ENCODE measurements around the gene DNAJA2.
"Not testable (repeated sequence)": the region's sequence is repeated elsewhere in the genome, so short reads cannot be mapped to it uniquely, and the experiment has no call there.

DNAJA2 gene

GRCh38 chr16:46975165-46975564 is 1.7 kb upstream of the DNAJA2 start:
- no peak for DNase-seq (ENCODE audit: low spot score)

- DNase-seq (ENCODE audit: low spot score): peak; percentile 71
Measured at GRCh38 chr16:46974352-46974751, 878 bp upstream of the DNAJA2 start.

- DNase-seq (ENCODE audit: low spot score): no peak
Measured at GRCh38 chr16:46973996-46974324, 486 bp upstream of the DNAJA2 start.

GRCh38 chr16:46972429-46973206 is 856 bp downstream of the DNAJA2 start:
- DNase-seq (ENCODE audit: low spot score): peak; percentile 69

GRCh38 chr16:46971271-46971670 is 2.2 kb downstream of the DNAJA2 start:
- no peak for DNase-seq (ENCODE audit: low spot score)

- peak; percentile 26 for DNase-seq (ENCODE audit: low spot score)
Measured at GRCh38 chr16:46970089-46970488, 3.4 kb downstream of the DNAJA2 start.

- DNase-seq (ENCODE audit: low spot score): no peak
Measured at GRCh38 chr16:46968063-46968435, 5.4 kb downstream of the DNAJA2 start.

- DNase-seq (ENCODE audit: low spot score): no peak
Measured at GRCh38 chr16:46962629-46963028, 10.8 kb downstream of the DNAJA2 start.

- DNase-seq (ENCODE audit: low spot score): no peak
Measured at GRCh38 chr16:46961373-46962353, 11.8 kb downstream of the DNAJA2 start.

GRCh38 chr16:46954562-46954961 is 18.9 kb downstream of the DNAJA2 start:
- no peak for DNase-seq (ENCODE audit: low spot score)

- DNase-seq (ENCODE audit: low spot score): no peak
Measured at GRCh38 chr16:46950009-46950408, 23.5 kb downstream of the DNAJA2 start.

GRCh38 chr16:46949241-46949892 is 24.1 kb downstream of the DNAJA2 start:
- DNase-seq (ENCODE audit: low spot score): no peak

- DNase-seq (ENCODE audit: low spot score): no peak
Measured at GRCh38 chr16:46948548-46949166, 24.8 kb downstream of the DNAJA2 start.

GRCh38 chr16:46947900-46948547 is 25.4 kb downstream of the DNAJA2 start:
- peak; percentile 73 for DNase-seq (ENCODE audit: low spot score)

- not testable (repeated sequence) for DNase-seq (ENCODE audit: low spot score)
Measured at GRCh38 chr16:46944713-46945112, 28.8 kb downstream of the DNAJA2 start.

- DNase-seq (ENCODE audit: low spot score): no peak
Measured at GRCh38 chr16:46937536-46937935, 35.9 kb downstream of the DNAJA2 start.

- no peak for DNase-seq (ENCODE audit: low spot score)
Measured at GRCh38 chr16:46932802-46933201, 40.7 kb downstream of the DNAJA2 start.

- no peak for DNase-seq (ENCODE audit: low spot score)
Measured at GRCh38 chr16:46930861-46931260, 42.6 kb downstream of the DNAJA2 start.

GRCh38 chr16:46929378-46930332 is 43.8 kb downstream of the DNAJA2 start:
- no peak for DNase-seq (ENCODE audit: low spot score)

- DNase-seq (ENCODE audit: low spot score): no peak
Measured at GRCh38 chr16:46928811-46929210, 44.7 kb downstream of the DNAJA2 start.
